K562 (cell line): ENCODE results near the gene LUZP1. TPM values are rescaled to one million over a fixed set of nuclear protein-coding genes. Genes with fewer than 3 reads are reported as not detected.
A peak's percentile ranks its signal among the peaks of the same experiment; 100 is the strongest.

Experiments used
- HDGF ChIP-seq: fragments of 450-650 bp; IDR thresholded peaks from 2 replicates; pipeline ENCODE4 v1.6.1; 2016
- HMGN3 ChIP-seq: IDR thresholded peaks from 2 replicates; pipeline ENCODE4 v1.6.1; 2011; ENCODE audit warnings: borderline replicate concordance, low read depth, mild to moderate bottlenecking, mixed read lengths, low read length; ENCODE audit not compliant: insufficient read length; ENCODE audit errors: extremely low read depth
- NEUROD1 ChIP-seq: fragments of 150-350 bp; IDR thresholded peaks from 2 replicates; pipeline ENCODE4 v1.6.1; 2014; ENCODE audit warnings: borderline replicate concordance, low read length, low read depth; ENCODE audit not compliant: partially characterized antibody
- POLR2A ChIP-seq: fragments of 450-650 bp; conservative IDR thresholded peaks from 2 replicates; pipeline ENCODE4 v1.6.1; 2016
- PTTG1 ChIP-seq: fragments of 450-650 bp; IDR thresholded peaks from 2 replicates; pipeline ENCODE4 v1.6.1; 2016; ENCODE audit warnings: low read depth, mild to moderate bottlenecking, missing genetic modification characterization, missing compliant biosample characterization
- PYGO2 ChIP-seq: fragments of 450-650 bp; IDR thresholded peaks from 2 replicates; pipeline ENCODE4 v1.6.1; 2016; ENCODE audit warnings: mild to moderate bottlenecking, missing genetic modification characterization, moderate library complexity, missing compliant biosample characterization
- SIRT6 ChIP-seq: IDR thresholded peaks from one replicate; pipeline ENCODE4 v1.6.1; 2012; ENCODE audit warnings: low read depth, mild to moderate bottlenecking, control low read depth, inconsistent platforms, low read length, moderate library complexity
- SMARCA4 ChIP-seq: fragments of 450-650 bp; IDR thresholded peaks from 2 replicates; pipeline ENCODE4 v1.6.1; 2016
- TBL1XR1 ChIP-seq, 2 experiments: IDR thresholded peaks; 2 replicates each; pipeline ENCODE4 v1.6.1; 2012; ENCODE audit warnings: improper control_type of control experiment in 2 of 2, low read length in 2 of 2, mild to moderate bottlenecking in 1 of 2
- TCF7L2 ChIP-seq: fragments of 150-350 bp; IDR thresholded peaks from 2 replicates; pipeline ENCODE4 v1.6.1; 2016; ENCODE audit warnings: low read depth, mild to moderate bottlenecking, low read length, moderate library complexity
- TFAM ChIP-seq: fragments of 250-450 bp; sonication (Bioruptor Pico); conservative IDR thresholded peaks from 2 replicates; pipeline ENCODE4 v1.5.0; 2021; ENCODE audit warnings: mild to moderate bottlenecking, moderate library complexity
- ZNF695 ChIP-seq: fragments of 450-650 bp; formaldehyde crosslinking; IDR thresholded peaks from 2 replicates; pipeline ENCODE4 v1.4.0; 2020; ENCODE audit warnings: mild to moderate bottlenecking, moderate library complexity
- ZNF707 ChIP-seq: fragments of 250-450 bp; sonication (Bioruptor Pico); conservative IDR thresholded peaks from 2 replicates; pipeline ENCODE4 v1.8.0; 2022; ENCODE audit warnings: inconsistent platforms, mild to moderate bottlenecking, moderate library complexity
- ZSCAN29 ChIP-seq: fragments of 450-650 bp; IDR thresholded peaks from 2 replicates; pipeline ENCODE4 v1.6.1; 2017
- polyA plus RNA-seq, 8 experiments: library from polyadenylated mRNA; depleted of rRNA in 4 of 8; stranded (reverse) in 5 of 8; unstranded in 3 of 8; fragments of >200 nt; fragmentation: Nextera tagmentation in 2 of 8; fragmentation: Illumina TruSeq in 1 of 8; extraction: Ambion mirVana in 2 of 8; extraction: Trizol in 1 of 8; gene quantifications; 2 replicates each; pipeline versions ENCODE4 v1.2.1 to v1.2.3, GENCODE V29; 2011 to 2014; ENCODE audit warnings: inconsistent platforms in 1 of 8, missing spikeins in 1 of 8
- total RNA-seq, 7 experiments: library from RNA; depleted of rRNA in 6 of 7; stranded (reverse); fragments of >200 nt in 6 of 7; fragmentation: Illumina TruSeq in 2 of 7; extraction: Trizol in 2 of 7; gene quantifications; 2 replicates each; pipeline versions ENCODE4 v1.2.1 to v1.2.3, GENCODE V29; 2011 to 2021; ENCODE audit warnings: low replicate concordance in 1 of 7
- TF ChIP-seq, protein P1 (sequence below): fragments of 200-600 bp; sonication (generic); IDR thresholded peaks from one replicate; pipeline ENCODE4 v1.6.1; 2012; ENCODE audit warnings: mild to moderate bottlenecking, low read depth, low read length, inconsistent platforms
- TF ChIP-seq, protein P2 (sequence below): fragments of 450-650 bp; IDR thresholded peaks from 2 replicates; pipeline ENCODE4 v1.7.0; 2016; ENCODE audit warnings: borderline replicate concordance

The LUZP1 gene
- total and polyA plus RNA-seq, 9 of the 15 experiments (the other 6 are each of a cell fraction or from before 2014, with no cell fraction given), result 6.5 to 19.1 (median 12.4) TPM

DNA sequence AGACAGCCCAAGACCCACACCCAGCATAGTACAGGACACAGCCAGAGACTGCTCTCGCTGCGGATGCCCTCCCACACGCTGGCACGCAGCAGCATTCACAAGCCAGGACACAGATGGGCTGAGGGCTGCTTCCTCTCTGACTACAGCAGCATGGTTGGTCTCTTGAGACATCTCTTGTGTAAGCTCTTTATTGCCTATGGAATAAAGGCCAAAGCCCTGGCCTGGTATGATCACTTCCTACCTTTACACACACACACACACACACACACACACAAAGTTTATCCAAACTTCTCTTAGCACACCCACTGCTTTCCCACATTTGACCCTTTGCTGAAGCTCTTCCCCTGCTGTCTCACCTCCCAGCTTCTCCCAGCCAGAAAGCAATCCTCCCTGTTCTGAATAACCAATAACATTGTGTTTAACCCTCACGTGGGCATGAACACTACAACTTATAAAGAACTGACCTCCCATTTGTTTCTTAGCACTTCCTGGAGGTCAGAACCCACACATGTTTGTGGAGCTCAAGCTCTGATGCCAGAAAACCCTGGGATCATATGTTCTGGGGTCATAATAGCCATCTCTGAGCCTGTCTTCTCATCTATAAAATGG, 1.2 kb upstream of the LUZP1 start (continued):
- TF ChIP-seq, protein P1, sequence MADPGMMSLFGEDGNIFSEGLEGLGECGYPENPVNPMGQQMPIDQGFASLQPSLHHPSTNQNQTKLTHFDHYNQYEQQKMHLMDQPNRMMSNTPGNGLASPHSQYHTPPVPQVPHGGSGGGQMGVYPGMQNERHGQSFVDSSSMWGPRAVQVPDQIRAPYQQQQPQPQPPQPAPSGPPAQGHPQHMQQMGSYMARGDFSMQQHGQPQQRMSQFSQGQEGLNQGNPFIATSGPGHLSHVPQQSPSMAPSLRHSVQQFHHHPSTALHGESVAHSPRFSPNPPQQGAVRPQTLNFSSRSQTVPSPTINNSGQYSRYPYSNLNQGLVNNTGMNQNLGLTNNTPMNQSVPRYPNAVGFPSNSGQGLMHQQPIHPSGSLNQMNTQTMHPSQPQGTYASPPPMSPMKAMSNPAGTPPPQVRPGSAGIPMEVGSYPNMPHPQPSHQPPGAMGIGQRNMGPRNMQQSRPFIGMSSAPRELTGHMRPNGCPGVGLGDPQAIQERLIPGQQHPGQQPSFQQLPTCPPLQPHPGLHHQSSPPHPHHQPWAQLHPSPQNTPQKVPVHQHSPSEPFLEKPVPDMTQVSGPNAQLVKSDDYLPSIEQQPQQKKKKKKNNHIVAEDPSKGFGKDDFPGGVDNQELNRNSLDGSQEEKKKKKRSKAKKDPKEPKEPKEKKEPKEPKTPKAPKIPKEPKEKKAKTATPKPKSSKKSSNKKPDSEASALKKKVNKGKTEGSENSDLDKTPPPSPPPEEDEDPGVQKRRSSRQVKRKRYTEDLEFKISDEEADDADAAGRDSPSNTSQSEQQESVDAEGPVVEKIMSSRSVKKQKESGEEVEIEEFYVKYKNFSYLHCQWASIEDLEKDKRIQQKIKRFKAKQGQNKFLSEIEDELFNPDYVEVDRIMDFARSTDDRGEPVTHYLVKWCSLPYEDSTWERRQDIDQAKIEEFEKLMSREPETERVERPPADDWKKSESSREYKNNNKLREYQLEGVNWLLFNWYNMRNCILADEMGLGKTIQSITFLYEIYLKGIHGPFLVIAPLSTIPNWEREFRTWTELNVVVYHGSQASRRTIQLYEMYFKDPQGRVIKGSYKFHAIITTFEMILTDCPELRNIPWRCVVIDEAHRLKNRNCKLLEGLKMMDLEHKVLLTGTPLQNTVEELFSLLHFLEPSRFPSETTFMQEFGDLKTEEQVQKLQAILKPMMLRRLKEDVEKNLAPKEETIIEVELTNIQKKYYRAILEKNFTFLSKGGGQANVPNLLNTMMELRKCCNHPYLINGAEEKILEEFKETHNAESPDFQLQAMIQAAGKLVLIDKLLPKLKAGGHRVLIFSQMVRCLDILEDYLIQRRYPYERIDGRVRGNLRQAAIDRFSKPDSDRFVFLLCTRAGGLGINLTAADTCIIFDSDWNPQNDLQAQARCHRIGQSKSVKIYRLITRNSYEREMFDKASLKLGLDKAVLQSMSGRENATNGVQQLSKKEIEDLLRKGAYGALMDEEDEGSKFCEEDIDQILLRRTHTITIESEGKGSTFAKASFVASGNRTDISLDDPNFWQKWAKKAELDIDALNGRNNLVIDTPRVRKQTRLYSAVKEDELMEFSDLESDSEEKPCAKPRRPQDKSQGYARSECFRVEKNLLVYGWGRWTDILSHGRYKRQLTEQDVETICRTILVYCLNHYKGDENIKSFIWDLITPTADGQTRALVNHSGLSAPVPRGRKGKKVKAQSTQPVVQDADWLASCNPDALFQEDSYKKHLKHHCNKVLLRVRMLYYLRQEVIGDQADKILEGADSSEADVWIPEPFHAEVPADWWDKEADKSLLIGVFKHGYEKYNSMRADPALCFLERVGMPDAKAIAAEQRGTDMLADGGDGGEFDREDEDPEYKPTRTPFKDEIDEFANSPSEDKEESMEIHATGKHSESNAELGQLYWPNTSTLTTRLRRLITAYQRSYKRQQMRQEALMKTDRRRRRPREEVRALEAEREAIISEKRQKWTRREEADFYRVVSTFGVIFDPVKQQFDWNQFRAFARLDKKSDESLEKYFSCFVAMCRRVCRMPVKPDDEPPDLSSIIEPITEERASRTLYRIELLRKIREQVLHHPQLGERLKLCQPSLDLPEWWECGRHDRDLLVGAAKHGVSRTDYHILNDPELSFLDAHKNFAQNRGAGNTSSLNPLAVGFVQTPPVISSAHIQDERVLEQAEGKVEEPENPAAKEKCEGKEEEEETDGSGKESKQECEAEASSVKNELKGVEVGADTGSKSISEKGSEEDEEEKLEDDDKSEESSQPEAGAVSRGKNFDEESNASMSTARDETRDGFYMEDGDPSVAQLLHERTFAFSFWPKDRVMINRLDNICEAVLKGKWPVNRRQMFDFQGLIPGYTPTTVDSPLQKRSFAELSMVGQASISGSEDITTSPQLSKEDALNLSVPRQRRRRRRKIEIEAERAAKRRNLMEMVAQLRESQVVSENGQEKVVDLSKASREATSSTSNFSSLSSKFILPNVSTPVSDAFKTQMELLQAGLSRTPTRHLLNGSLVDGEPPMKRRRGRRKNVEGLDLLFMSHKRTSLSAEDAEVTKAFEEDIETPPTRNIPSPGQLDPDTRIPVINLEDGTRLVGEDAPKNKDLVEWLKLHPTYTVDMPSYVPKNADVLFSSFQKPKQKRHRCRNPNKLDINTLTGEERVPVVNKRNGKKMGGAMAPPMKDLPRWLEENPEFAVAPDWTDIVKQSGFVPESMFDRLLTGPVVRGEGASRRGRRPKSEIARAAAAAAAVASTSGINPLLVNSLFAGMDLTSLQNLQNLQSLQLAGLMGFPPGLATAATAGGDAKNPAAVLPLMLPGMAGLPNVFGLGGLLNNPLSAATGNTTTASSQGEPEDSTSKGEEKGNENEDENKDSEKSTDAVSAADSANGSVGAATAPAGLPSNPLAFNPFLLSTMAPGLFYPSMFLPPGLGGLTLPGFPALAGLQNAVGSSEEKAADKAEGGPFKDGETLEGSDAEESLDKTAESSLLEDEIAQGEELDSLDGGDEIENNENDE, result no peak
- TF ChIP-seq SIRT6 (no peak), TCF7L2 (no peak), PTTG1 (tag) (no peak), HDGF (peak; percentile 94), HMGN3 (no peak), ZSCAN29 (no peak), SMARCA4 (peak; percentile 33; the same call in 1 of the 2 replicates), ZNF707 (CRISPR knock-in tag) (no peak), TFAM (CRISPR knock-in tag) (no peak), ZNF695 (CRISPR knock-in tag) (no peak), TBL1XR1 (IDR thresholded peaks at IDR 0.05; ENCODE audit: low read length in 2 of 2) (no peak), PYGO2 (tag) (no peak), POLR2A (peak; percentile 77), NEUROD1 (no peak)
- TF ChIP-seq, protein P2, sequence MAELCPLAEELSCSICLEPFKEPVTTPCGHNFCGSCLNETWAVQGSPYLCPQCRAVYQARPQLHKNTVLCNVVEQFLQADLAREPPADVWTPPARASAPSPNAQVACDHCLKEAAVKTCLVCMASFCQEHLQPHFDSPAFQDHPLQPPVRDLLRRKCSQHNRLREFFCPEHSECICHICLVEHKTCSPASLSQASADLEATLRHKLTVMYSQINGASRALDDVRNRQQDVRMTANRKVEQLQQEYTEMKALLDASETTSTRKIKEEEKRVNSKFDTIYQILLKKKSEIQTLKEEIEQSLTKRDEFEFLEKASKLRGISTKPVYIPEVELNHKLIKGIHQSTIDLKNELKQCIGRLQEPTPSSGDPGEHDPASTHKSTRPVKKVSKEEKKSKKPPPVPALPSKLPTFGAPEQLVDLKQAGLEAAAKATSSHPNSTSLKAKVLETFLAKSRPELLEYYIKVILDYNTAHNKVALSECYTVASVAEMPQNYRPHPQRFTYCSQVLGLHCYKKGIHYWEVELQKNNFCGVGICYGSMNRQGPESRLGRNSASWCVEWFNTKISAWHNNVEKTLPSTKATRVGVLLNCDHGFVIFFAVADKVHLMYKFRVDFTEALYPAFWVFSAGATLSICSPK, result no peak
